ENCODE data around the gene LTB4R. TPM values are rescaled to one million over a fixed set of nuclear protein-coding genes. Genes with fewer than 3 reads are reported as not detected.
"Not testable (repeated sequence)": the region's sequence is repeated elsewhere in the genome, so short reads cannot be mapped to it uniquely, and the experiment has no call there.

Gene LTB4R
- polyA plus RNA-seq, 1 donor = 6.7 TPM

DNA sequence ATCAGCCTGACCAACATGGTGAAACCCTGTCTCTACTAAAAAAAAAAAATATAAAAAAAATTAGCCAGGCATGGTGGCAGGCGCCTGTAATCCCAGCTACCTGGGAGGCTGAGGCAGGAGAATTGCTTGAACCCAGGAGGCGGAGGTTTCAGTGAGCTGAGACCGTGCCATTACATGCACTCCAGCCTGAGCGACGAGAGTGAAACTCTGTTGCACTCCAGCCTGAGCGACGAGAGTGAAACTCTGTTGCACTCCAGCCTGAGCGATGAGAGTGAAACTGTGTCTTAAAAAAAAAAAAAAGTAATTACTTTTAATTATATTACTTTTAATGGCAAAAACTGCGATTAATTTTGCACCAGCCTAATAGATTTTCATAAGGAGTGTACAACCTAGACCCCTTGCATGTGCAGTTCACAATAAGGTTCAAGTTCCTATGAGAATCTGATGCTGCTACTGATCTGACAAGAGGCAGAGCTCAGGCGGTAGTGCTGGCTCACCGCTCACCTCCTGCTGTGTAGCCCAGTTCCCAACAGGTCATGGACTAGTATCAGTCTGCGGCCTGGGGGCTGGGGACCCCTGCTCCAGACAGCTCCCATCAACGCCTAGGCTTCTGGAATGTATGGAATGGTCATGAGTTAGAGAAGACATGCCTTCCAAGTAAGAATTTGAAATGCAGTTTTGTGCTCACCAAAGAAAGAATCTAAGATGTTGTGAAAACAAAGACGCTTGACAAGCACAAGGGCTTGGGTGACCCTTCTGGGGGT, 10.1 kb downstream of the LTB4R start:
- DNase-seq = no peak

DNA sequence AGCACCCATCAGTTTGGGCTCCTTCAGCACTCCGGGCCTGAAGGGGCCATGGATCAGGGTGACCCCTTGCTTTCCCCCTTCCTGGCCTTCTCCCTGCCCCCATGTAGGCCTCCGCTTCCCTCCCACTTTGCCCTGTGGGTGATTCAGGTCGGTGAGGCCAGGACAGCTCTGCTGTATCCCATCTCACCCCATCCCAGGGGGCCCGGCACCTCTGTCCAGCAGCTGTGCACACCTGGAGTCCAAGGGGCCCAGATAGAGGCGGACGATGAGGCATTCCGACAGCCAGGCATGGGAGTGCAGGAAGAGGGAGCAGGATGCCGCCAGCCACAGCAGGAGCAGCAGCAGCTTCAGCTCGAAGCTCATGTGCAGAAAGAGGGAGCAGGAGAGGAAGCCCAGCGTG, 11.4 kb downstream of the LTB4R start:
- DNase-seq = no peak

DNA sequence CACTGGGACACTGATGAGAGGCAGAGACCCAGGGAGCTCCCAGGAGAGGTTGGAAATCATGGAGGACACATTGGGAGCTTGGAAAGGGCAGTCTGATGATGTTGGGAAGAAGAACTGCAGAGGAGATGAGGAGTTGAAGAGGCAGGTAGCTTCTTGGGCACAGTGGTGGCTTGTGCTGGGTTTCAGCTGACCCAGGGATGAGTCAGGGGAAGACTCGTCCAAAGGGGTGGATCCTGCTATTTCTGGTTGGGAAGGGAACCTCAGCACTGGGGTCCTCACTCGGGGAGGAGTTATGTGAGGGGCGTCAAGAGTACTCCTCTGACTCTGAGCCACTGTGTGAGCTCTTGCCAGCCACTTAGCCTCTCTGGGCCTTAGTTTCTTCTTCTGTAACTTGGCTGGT, 12.0 kb downstream of the LTB4R start:
- DNase-seq = no peak

DNA sequence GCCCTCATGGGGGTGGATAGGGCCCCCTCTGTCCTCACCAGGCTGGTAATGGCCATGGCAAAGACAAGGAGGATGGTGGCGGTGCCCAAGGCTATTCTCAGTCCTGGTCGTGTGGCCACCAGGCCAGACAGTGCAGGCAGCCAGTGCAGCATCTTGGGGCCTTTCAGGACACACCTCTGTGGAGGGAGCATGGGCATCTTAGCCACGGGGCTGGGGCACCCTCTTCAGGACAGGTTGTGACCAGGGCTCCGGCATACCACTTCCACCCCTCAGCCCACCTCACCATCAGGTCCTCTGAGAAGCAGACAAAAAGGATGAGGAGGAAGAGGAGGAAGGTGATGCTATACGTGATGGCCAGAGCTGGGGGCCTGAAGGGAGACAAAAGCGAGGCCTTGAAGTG, 12.7 kb downstream of the LTB4R start:
- no peak for DNase-seq

DNA sequence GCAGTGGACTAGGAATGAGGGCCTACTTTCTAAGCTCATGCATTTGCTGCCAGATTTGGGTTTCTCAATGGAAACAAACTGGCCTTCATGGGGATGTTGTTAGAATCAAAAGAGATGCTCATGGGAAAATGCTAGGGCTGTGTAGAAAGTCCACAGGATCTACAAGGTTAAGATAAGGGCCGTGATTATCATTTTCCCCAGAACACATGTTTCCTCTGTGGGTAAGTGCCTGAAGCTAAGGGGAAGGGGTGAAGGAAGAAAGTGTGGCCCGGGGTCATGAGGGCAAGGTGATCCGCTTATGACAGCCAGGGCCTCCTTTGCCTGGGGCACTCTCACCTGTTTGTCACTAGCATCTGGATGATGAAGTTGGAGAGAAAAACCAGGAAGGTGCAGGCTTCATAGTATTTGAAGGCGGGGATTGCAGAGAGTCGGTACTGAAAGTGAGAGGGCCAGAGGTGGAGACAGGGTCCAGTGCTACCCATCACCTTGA, 13.8 kb downstream of the LTB4R start:
- DNase-seq = no peak

DNA sequence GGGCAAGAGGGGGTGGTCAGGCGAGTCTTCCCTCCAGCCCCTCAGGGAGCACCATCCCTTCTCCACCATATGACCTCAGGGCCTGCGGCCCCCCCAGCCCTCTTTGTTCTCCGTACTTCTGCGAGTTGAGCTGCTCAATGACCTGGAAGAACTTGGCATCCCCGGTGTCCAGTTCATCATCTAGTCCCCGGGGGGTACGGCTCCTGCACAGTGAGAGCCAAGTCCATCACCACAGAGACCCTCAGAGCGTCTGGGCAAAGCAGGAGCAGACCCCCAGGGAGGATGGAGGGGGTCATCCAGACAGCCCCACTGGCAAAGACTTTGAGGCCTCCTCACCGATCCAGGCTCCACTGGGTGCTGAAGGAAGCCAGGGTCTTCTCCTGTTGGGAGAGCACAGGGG, 14.7 kb downstream of the LTB4R start:
- DNase-seq = no peak

DNA sequence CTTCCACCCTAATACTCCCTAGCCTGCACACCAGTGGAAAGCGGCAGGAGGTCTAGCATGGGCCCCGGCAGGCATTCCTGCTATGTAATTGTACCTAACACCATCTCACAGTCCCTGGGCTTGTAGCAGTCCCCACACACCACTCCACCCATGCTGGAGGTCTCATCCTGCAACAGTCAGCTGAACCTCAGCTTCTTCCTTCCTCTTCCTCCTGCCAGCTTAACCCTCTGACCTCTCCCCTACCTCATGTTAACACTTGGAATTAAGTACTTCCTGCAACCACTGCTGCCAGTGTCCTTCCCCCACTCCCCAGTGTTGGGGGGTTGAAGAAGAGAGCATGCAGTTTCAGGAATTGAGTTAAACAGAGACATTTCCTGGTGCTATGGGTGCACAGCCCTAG, 16.0 kb downstream of the LTB4R start:
- no peak for DNase-seq

DNA sequence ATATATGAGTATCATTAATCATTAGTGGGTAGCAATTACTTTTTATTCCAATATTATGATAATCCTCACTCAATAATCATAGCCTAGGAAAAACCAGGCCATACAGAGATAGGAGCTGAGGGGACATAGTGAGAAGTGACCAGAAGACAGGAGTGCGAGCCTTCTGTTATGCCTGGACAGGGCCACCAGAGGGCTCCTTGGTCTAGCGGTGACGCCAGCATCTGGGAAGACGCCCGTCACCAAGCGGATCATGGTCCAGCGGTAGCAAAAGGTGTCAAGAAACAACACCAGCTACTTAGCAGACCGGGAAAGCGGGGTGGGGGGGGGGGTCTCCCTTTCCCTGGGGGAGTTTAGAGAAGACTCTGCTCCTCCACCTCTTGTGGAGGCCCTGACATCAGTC, 16.6 kb downstream of the LTB4R start:
- DNase-seq = not testable (repeated sequence)

DNA sequence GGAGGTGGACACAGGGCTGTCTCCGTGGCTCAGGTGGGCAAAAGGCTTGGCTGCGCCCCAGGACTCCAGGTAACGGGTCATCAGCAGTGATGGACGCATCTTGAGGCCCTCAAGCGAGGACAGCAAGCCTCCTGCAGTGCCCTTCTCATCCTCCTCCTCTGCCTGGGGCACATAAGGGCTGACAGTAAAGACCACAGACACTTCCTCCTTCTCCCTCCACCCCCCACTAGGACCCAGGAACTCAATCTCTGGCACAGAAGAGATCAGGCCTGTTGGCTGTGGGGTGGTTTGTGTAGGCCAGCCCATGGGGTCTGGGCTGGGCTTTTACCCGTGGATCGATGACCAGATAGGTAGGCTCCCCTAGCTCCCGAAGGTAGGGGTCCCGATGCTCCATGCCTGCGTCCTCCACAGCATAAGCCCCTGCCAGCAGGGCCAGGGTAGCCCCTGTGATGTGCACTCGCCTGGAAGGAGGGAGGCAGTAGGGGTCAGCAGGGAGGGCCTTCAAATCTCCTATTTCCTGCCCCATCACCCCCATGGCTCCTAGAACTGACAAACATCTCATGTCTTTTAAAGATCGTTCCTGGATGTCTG, 17.9 kb downstream of the LTB4R start:
- DNase-seq = no peak

DNA sequence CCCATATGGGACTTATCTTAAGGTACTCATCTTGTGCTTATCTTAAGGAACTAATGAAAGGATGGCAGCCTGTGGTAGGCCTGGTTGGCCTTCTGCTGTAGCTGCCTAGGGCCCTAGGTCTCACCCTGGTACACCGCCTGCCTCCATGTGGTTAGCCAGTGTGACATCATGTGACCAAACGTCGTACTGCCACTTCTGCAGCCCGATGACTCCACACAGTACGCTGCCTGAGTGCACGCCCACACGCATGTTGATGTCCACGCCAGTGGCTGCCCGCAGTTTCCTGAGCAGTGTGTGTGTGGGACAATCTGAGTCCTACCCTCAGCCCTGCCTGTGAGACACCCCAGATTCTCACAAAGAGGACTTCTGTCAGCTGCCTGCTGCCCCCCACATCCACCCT, 18.4 kb downstream of the LTB4R start:
- DNase-seq = no peak

DNA sequence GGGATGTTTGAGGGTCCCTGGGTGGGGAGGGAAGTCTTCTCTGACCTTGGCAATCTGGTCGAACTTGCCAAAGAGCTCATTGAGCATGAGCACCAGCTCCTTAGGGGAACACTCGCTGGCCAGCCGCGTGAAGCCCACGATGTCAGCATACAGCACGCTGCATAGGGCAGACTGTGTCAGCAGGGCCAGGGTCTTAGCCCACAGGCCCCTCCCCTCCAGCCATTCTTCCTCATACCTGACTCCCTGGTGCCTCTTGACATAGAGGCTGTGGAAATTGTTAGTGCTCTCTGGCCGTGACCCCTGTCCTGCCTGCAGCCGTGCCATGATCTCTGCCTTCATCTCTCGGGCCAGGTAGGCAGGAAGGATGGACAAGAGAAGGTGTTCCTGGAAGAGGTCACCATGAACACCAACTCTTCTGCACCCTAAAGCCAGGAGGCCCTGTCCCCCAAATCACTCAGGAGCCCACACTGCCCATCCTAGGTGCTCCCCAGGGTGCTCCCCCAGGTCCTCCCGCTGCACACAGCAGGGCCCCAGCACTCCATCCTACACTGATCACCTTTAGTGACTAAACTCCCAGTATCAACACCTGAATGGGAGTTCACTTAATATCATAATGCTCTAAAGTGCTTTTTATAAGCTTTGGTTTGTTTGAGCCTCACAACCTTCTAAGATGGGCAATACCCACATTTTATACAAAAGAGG, 19.8 kb downstream of the LTB4R start:
- DNase-seq = no peak

DNA sequence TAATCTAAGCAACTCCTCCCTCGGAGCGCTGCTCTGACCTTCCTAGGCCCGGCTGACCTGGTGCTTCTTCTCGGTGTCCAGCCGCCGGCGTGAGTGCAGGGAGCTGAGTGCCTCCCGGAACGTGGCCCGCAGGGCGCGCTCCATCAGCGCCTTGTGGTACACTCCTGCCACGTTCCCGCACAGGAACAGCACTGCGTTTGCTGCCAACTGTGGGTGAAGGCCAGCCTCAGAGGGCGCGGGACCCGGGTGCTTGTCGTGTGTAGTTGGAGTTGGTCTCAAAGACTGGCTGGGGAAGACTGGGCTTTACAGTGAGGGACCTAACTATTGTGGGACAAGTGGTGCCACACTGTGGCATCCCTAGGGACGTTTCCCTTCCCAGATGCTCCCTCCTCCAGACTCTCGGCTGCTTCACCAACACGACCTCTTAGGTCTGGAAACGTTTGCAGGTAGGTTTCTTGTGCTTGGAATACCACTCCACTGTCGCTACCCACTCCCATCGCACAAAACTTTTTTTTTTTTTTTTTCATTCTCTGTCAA, 20.5 kb downstream of the LTB4R start:
- no peak for DNase-seq

DNA sequence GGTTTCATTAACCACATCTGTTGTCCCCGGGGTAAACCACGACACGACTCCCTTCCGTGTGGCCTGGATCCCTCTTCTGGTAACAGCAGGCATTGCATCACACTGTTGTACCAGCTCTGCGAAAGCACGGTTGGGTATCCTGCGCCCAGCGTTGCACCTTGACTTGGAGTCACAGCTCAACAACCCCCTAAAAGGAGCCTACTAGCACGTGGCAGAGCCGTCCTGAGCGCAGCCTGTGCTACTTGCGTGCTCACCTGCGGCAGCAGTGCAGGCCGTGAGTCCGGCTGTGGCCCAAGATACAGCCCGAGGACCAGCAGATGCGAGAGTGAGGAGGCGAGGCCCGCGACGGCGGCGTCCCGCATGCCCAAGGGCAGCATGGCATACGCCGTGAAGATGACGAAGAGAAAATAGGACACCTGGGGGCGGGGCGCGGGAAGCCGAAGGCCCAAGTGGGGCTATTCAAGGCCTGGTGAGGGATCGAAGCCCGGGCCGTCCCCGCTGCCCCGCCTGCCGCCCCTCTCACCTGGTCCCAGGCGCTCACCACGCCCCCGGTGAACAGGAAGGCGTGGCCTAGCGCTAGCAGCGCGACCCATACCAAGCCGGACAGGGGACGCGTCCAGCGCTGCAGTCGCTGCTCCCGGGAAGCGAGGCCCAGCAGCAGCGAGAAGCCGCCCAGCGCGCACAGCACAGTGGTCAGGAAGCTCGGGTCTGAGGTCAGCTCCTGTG, 21.1 kb downstream of the LTB4R start:
- peak; percentile 78 for DNase-seq

DNA sequence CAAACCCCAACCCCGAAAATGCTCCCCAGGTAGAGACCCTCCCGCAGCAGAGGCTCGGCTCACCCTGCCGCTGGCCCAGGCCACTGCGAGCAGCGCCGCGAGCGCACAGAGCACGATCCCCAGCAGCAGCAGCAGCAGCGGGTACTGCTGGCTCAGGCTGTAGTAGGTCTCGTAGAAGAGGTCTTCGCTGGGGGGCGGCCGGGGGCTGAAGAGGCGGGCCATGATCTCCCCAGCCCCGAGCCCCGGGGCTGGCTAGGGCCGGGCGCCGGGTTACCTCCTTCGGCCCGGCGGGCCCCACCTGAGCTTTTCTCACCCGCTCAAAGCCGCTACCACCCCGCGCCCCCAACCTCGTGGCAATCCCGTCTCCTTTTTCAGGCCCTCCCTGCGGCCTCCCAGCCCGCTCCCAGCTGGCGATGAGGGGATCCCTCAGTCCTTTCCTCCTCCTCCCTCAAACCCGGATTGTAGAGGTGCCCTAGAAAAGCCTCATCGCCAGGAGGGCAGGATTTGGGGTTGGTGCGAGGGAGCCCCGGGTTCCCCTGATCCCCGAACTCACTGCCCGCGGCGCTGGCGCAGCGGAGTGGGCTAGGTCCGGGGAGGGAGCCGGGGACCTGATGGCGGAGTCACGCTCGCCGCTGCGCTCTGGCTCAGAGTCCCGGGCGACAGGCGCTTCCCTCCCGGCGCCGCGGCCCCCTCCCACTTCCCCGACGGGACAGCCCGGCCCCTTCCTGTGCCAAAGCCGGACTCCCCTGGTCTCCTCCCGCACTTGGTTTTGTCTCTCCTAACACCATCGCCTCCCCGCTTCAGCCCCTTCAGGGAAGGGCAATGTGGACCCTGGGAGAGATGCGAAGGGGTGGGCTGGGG, 23.4 kb downstream of the LTB4R start, which contains the start of gene ADCY4:
Gene ADCY4, minus strand, starts transcription at position 641 of the 861 bp plus-strand sequence. Its CDS starts 419 bp downstream, at position 222.
- DNase-seq = no peak

DNA sequence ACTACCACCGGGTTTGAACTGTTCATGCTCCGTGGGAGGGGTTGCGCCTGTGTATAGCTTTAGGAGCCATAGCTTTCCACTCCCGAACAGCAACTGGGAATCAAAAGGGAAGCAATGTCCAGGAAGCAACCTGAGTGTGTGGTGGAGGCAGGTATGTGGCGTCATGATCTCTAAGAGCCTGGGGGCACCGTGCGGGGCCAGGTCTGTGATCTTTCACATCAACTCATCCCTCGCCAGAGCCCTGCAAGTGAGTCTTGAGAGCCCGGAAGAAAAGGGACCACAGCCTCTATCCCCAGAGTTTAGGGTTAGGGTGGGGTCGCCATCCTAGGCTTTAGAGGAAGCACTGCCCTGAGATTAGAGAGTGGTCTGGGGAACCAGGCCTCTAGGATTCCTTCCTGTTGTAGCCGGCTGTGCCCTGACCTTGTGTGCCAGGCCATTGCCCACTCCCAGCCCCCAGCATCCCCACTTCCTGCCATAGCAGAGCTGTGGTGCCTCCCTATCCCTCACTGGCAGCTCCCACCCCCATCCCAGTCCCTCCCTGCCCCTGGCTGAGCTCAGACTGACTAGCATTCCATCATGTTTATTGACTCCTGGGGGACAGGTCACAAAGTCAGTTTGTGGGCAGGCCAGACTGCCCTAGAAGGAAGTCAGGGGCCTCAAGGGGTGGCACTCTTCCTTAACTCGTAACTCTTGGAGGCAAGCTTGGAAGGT, 24.3 kb downstream of the LTB4R start:
- DNase-seq = no peak

DNA sequence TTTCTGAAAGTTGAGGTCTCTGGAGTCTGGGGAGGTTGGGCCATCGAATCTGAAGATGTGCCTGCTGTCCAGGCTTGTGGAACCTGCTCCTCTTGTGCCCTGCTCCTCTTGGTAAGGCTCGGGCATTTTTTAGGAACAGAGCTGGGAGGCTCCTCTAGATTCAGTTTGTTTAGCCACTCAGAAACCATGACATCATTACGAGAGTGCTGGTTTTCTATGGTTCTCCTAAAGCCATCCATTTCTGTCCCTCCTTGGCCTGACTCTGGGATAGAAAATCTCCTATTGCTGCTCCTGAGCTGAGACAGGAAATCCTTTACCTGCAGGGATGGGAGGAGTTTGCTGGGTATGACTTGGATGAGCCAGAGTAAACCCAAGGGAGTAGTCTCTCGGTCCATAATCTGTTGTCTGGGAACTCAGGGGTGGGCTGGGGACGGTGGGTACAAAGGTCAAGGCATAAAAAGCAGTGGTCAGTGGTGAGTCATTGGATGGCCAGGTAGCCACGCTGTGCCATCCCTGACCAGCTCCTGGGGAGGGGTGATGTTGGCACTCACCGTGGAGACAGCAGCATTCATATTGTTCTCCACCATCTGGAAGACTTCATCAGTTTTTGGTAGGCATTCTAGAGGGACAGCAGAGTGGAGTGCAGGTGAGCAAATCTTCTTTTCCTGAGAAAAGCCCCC, 26.0 kb downstream of the LTB4R start:
- no peak for DNase-seq

DNA sequence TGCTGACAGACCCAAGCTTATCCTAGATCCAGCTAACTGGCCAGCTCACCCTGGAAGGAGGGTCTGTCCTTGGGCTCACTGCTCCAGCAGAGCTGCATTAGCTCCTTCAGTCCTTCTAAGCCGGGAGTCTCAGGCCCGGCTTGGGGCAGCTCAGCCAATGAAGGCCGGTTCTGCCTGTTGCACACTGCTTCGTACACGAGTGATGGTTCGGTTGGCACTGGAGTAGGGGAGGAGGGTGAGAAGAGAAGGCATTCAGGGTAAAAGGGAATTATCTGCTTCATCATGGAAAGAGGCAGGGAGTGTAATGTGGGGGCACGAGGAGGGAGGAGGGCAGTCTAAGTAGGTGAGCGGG, 26.5 kb downstream of the LTB4R start:
- no peak for DNase-seq

DNA sequence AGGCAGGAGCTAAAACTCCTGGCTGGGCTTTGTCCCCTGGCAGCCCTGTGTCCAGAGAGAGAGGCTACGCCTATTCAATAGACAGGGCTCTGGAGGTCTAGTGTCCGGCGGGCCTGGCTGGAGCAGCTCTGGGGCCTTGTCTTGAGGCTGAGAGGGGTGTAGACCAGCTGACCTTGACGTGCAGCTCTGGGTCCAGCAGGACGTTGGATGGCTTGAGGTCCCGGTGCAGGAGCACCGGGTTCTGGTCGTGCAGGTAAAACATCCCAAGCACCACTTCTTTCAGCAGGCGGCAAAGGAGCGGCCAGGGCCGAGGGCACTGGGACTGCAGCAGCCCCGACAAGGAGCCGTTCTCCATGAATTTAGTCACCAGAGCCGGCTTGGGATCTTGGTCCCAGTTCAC, 27.5 kb downstream of the LTB4R start:
- DNase-seq = no peak

DNA sequence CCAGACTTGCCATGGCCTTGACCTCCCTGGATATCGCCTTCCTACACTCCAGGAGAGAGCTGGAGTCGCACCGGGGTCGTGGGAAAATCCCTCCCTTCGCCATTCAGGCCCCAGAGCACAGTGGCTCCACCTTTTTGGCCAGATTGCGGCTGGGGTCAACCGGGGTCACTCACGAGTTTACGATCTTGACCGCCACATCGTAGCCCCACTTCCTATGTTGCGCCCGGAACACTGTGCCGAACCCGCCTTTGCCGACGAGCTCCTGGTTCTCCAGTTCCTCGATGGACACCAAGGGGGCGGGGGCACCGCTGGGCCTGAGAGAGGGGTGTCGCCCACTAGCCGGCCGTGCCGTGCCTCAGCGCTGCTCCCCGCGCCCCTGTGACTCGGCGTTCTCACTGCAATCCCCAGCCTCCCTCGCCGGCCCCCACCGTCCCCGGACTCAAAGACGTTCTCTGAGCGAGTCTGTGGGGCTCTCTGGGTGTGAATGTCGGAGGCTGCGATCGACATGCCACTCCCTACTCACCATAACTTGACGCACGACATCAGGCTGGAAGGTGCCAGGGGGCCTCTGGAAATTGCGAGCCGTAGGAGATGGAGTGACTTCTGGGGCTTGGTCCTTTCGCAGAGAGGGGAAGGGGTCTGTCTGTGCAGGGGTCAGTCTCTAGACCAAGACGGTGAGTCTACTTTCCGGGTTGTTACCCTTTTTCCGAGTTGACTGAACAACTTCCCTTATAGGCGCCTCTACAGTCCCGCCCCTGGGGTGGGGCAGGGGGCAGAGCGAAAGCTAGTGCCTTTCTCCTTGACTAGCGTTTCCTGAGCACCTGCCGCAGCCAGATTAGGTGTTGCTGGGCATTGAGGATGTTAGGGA, 28.2 kb downstream of the LTB4R start, which contains the start of gene RIPK3:
Gene RIPK3, minus strand, starts transcription at position 708 of the 868 bp plus-strand sequence. Its CDS starts 165 bp downstream, at position 543.
- DNase-seq = no peak
